ENCODE results near the gene PTGES3.
A peak's percentile ranks its signal among the peaks of the same experiment; 100 is the strongest.

- TF ChIP-seq, protein P1, sequence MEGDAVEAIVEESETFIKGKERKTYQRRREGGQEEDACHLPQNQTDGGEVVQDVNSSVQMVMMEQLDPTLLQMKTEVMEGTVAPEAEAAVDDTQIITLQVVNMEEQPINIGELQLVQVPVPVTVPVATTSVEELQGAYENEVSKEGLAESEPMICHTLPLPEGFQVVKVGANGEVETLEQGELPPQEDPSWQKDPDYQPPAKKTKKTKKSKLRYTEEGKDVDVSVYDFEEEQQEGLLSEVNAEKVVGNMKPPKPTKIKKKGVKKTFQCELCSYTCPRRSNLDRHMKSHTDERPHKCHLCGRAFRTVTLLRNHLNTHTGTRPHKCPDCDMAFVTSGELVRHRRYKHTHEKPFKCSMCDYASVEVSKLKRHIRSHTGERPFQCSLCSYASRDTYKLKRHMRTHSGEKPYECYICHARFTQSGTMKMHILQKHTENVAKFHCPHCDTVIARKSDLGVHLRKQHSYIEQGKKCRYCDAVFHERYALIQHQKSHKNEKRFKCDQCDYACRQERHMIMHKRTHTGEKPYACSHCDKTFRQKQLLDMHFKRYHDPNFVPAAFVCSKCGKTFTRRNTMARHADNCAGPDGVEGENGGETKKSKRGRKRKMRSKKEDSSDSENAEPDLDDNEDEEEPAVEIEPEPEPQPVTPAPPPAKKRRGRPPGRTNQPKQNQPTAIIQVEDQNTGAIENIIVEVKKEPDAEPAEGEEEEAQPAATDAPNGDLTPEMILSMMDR (IDR thresholded peaks at IDR 0.05 in 8 of 11, conservative IDR thresholded peaks at IDR 0.05 in 3 of 11), result peak in 1 of 11 experiments; percentile 11
- peak; percentile 67 to 91 (median 80) for TF ChIP-seq POLR2AphosphoS5 (IDR thresholded peaks at IDR 0.05)
Observed at GRCh38 chr12:56630180-56630632, 57.9 kb downstream of the PTGES3 start, which contains the start of gene BAZ2A.
